ENCODE measurements around the gene GPAT2. TPM values are rescaled to one million over a fixed set of nuclear protein-coding genes. Genes with fewer than 3 reads are reported as not detected.
A peak's percentile ranks its signal among the peaks of the same experiment; 100 is the strongest.

The GPAT2 gene
- total and polyA plus RNA-seq, 2 of the 13 experiments (the other 11 are each of a cell fraction or from before 2014, with no cell fraction given) = not detected

- TF ChIP-seq, protein P1, sequence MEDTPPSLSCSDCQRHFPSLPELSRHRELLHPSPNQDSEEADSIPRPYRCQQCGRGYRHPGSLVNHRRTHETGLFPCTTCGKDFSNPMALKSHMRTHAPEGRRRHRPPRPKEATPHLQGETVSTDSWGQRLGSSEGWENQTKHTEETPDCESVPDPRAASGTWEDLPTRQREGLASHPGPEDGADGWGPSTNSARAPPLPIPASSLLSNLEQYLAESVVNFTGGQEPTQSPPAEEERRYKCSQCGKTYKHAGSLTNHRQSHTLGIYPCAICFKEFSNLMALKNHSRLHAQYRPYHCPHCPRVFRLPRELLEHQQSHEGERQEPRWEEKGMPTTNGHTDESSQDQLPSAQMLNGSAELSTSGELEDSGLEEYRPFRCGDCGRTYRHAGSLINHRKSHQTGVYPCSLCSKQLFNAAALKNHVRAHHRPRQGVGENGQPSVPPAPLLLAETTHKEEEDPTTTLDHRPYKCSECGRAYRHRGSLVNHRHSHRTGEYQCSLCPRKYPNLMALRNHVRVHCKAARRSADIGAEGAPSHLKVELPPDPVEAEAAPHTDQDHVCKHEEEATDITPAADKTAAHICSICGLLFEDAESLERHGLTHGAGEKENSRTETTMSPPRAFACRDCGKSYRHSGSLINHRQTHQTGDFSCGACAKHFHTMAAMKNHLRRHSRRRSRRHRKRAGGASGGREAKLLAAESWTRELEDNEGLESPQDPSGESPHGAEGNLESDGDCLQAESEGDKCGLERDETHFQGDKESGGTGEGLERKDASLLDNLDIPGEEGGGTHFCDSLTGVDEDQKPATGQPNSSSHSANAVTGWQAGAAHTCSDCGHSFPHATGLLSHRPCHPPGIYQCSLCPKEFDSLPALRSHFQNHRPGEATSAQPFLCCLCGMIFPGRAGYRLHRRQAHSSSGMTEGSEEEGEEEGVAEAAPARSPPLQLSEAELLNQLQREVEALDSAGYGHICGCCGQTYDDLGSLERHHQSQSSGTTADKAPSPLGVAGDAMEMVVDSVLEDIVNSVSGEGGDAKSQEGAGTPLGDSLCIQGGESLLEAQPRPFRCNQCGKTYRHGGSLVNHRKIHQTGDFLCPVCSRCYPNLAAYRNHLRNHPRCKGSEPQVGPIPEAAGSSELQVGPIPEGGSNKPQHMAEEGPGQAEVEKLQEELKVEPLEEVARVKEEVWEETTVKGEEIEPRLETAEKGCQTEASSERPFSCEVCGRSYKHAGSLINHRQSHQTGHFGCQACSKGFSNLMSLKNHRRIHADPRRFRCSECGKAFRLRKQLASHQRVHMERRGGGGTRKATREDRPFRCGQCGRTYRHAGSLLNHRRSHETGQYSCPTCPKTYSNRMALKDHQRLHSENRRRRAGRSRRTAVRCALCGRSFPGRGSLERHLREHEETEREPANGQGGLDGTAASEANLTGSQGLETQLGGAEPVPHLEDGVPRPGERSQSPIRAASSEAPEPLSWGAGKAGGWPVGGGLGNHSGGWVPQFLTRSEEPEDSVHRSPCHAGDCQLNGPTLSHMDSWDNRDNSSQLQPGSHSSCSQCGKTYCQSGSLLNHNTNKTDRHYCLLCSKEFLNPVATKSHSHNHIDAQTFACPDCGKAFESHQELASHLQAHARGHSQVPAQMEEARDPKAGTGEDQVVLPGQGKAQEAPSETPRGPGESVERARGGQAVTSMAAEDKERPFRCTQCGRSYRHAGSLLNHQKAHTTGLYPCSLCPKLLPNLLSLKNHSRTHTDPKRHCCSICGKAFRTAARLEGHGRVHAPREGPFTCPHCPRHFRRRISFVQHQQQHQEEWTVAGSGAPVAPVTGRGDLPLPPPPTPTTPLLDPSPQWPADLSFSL (CRISPR knock-in tag; IDR thresholded peaks at IDR 0.05) = no peak
- TF ChIP-seq, protein P2, sequence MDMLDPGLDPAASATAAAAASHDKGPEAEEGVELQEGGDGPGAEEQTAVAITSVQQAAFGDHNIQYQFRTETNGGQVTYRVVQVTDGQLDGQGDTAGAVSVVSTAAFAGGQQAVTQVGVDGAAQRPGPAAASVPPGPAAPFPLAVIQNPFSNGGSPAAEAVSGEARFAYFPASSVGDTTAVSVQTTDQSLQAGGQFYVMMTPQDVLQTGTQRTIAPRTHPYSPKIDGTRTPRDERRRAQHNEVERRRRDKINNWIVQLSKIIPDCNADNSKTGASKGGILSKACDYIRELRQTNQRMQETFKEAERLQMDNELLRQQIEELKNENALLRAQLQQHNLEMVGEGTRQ (IDR thresholded peaks at IDR 0.05; ENCODE audit: low read depth, low read length) = no peak
- TF ChIP-seq, protein P2 (CRISPR knock-in tag; IDR thresholded peaks at IDR 0.05; ENCODE audit: borderline replicate concordance) = no peak
- TF ChIP-seq ZNF687 (CRISPR knock-in tag; IDR thresholded peaks at IDR 0.05) (peak; percentile 40), DNMT1 (CRISPR knock-in tag; IDR thresholded peaks at IDR 0.05) (0 out of 2 replicates have a peak, but pooled peaks have one; percentile 8), IRF1 (CRISPR knock-in tag; IDR thresholded peaks at IDR 0.05; ENCODE audit: low read depth) (no peak), KLF12 (CRISPR knock-in tag; IDR thresholded peaks at IDR 0.05; ENCODE audit: borderline replicate concordance) (no peak), ARID2 (CRISPR knock-in tag; IDR thresholded peaks at IDR 0.05; ENCODE audit: borderline replicate concordance) (no peak), ATF1 (CRISPR knock-in tag; IDR thresholded peaks at IDR 0.05) (no peak), IRX3 (CRISPR knock-in tag; IDR thresholded peaks at IDR 0.05; ENCODE audit: borderline replicate concordance, low read depth) (no peak), GZF1 (CRISPR knock-in tag; IDR thresholded peaks at IDR 0.05) (no peak), ZNF33A (CRISPR knock-in tag; IDR thresholded peaks at IDR 0.05; ENCODE audit: borderline replicate concordance) (no peak), ZNF121 (CRISPR knock-in tag; IDR thresholded peaks at IDR 0.05) (no peak), HBP1 (CRISPR knock-in tag; IDR thresholded peaks at IDR 0.05; ENCODE audit: low read depth) (no peak)
These were observed 30.7 kb upstream of the GPAT2 start (continued) for GRCh38 chr2:96065381-96065930.

All from HepG2 (cell line).